GM12872 (cell line): ENCODE measurements around the gene USP10.

Experiments used
- CTCF ChIP-seq: IDR thresholded peaks from 3 replicates; pipeline ENCODE4 v1.5.1; 2011; ENCODE audit warnings: low read depth, mild to moderate bottlenecking, low read length, moderate library complexity; ENCODE audit not compliant: insufficient read depth

Gene USP10

GRCh38 chr16:84709609-84710008, 9.8 kb downstream of the USP10 start:
- TF ChIP-seq CTCF = no peak

- no peak for TF ChIP-seq CTCF
Observed at GRCh38 chr16:84710686-84711085, 10.9 kb downstream of the USP10 start.

- TF ChIP-seq CTCF = no peak
Observed at GRCh38 chr16:84712138-84712671, 12.4 kb downstream of the USP10 start.

- TF ChIP-seq CTCF = no peak
Observed at GRCh38 chr16:84712801-84713775, 13.3 kb downstream of the USP10 start.

- no peak for TF ChIP-seq CTCF
Observed at GRCh38 chr16:84714028-84714427, 14.2 kb downstream of the USP10 start.

GRCh38 chr16:84715424-84715823, 15.6 kb downstream of the USP10 start:
- TF ChIP-seq CTCF = no peak

GRCh38 chr16:84715854-84716253, 16.1 kb downstream of the USP10 start:
- no peak for TF ChIP-seq CTCF
